GM12892 (cell line): ENCODE measurements around the gene DNAJC2.

Source experiments
- POLR2A ChIP-seq: IDR thresholded peaks from 2 replicates; pipeline ENCODE4 v1.6.1; 2011; ENCODE audit warnings: low read depth, low read length, control low read depth
- POLR2AphosphoS5 ChIP-seq: IDR thresholded peaks from 2 replicates; pipeline ENCODE4 v1.6.1; 2011; ENCODE audit warnings: low read depth, low read length, control low read depth
- TAF1 ChIP-seq: IDR thresholded peaks from 2 replicates; pipeline ENCODE4 v1.6.1; 2011; ENCODE audit warnings: low read depth, mild to moderate bottlenecking, control low read depth, low read length, borderline replicate concordance

DNA sequence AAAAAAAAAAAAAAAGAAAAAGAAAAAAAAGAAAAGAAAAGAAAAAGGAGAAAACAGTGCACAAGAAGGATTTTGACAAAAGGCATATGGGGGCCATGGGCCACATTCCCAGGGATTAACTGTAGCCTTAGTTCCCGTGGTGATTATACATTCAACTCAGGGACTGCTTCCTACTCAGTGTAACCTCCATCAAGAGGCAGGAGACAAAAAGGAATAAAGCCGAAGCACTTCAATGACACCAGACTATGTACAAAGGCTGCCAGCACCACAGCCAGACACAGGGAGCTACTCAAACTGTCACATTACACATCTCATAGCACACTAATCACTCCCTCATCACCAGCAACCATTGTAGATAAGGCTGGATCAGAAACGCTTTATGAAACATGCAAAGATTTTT lies 52.4 kb downstream of the DNAJC2 start:
- no peak for TF ChIP-seq POLR2AphosphoS5
- TF ChIP-seq POLR2A = no peak
- TF ChIP-seq TAF1 = no peak
